GM15510 (cell line): ENCODE data around the gene UBA1.

ENCODE experiments used
- POLR2A ChIP-seq: IDR thresholded peaks from 3 replicates; pipeline ENCODE4 v1.6.1; 2011; ENCODE audit warnings: borderline replicate concordance; ENCODE audit not compliant: insufficient read length; ENCODE audit errors: extremely low read depth

Gene UBA1

DNA sequence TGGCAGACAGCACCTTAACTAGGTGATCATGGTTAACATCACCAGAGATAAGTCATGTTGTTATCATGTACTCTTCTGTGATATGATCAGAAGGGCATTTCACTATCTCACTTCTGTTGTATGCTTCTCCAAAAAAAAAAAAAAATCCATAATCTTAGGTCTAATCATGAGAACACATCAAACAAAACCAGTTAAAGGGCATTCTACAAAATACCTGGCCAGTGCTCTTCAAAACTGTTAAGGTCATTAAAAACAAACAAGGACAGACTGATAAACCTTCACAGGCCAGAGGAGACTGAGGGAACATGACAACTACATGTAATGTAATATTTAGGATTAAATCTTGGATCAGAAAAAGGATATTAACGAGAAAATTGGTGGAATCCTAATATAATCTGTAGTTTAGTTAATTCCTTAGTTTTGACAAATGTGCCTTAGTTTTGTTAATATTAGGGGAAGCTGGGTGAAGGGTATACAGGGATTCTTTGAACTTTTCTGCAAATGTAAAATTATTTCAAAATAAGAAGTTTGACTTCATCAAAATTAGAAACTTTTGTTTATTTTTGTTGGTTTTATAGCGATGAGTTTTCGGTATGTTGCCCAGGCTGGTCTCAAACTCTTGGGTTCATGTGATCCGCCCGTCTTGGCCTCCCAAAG, 30.6 kb upstream of the UBA1 start:
- TF ChIP-seq POLR2A: no peak

GRCh38 chrX:47164420-47164819, 29.2 kb upstream of the UBA1 start:
- TF ChIP-seq POLR2A: no peak

- no peak for TF ChIP-seq POLR2A
Measured at GRCh38 chrX:47166126-47166525, 27.5 kb upstream of the UBA1 start.

GRCh38 chrX:47168495-47169073, 25.0 kb upstream of the UBA1 start:
- TF ChIP-seq POLR2A: no peak

DNA sequence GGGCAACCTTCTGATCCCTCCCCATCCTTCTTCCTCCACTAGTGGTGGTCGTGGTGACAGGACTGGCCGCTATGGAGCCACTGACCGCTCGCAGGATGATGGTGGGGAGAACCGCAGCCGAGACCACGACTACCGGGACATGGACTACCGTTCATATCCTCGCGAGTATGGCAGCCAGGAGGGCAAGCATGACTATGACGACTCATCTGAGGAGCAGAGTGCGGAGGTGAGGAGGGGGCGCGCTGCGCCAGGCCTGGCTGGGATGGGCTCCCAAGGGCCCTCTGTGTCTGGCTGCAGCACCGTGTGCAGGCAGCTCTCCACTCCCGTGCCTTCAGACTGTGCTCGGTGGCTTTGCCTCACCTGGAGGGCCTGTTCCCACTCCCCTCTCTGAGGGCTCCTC, 24.4 kb upstream of the UBA1 start:
- no peak for TF ChIP-seq POLR2A

GRCh38 chrX:47169726-47170515, 23.7 kb upstream of the UBA1 start:
- no peak for TF ChIP-seq POLR2A

DNA sequence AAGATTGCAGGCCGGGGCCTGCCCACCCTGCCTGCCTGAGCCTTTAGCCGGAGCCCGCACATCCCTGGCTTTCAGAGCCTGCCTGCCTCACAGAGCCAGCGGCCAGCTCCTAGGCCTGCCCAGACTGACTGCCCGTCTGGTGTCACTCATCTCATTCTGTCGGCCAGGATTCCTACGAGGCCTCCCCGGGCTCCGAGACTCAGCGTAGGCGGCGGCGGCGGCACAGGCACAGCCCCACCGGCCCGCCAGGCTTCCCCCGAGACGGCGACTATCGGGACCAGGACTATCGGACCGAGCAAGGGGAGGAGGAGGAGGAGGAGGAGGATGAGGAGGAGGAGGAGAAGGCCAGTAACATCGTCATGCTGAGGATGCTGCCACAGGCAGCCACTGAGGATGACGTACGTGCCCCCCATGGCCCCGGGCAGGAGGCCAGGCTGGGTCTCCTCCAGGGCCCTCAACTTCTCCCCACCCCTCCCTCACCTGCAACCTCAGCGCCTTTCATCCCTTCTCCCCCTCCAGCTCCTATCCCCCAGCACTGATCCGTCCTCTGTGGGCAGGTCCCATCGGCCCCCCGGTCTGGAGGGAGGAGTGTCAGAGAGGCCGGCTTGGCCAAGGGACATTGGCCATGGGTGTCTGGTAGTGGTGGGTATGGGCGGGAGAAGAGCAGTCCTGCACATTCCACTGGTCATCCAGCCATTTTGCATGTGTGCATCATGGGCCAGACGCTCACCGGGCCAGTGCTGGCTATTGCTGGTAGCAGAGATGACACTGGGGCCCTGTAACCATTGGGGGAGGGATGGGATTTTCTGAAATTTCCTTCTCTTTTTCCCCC, 22.6 kb upstream of the UBA1 start:
- no peak for TF ChIP-seq POLR2A

DNA sequence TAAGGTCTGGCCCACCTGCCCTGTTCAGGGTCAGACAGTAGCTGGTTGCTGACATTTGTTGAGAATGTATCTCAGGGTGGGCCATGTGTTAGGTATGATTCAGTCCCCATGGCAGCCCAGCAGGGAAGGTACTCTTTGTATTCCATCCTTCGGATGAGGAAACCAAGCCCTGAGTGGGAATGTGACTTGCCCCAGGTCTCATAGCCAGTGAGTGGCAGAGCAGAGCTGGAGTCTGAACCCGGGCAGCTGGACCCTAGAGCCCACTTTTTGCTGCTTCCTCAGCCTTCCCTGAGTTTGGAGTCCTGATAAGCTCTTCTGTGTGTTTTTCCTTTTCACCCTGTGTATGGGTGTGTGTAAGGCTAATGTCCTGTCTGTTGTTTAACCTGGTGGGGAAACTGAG, 21.6 kb upstream of the UBA1 start:
- no peak for TF ChIP-seq POLR2A

DNA sequence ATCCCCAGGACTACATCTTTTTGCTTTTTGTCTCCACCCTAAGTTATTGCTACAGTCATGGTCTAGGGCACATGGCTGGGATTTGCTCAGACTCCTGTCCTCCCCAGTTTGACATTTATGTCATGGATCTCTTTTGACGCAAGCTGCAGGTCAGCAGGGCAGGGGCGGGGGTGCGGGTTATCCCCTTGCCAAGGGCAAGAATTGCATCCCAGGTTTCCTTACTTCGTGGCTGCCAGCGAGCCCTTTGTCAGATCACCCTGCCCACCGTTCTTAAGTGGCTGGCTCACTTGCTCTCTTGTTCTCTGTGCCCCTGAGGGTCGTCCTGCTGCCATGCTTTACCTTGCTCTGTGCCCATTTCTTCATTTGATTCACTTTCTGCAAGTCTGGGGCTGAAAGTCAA, 21.1 kb upstream of the UBA1 start:
- no peak for TF ChIP-seq POLR2A

DNA sequence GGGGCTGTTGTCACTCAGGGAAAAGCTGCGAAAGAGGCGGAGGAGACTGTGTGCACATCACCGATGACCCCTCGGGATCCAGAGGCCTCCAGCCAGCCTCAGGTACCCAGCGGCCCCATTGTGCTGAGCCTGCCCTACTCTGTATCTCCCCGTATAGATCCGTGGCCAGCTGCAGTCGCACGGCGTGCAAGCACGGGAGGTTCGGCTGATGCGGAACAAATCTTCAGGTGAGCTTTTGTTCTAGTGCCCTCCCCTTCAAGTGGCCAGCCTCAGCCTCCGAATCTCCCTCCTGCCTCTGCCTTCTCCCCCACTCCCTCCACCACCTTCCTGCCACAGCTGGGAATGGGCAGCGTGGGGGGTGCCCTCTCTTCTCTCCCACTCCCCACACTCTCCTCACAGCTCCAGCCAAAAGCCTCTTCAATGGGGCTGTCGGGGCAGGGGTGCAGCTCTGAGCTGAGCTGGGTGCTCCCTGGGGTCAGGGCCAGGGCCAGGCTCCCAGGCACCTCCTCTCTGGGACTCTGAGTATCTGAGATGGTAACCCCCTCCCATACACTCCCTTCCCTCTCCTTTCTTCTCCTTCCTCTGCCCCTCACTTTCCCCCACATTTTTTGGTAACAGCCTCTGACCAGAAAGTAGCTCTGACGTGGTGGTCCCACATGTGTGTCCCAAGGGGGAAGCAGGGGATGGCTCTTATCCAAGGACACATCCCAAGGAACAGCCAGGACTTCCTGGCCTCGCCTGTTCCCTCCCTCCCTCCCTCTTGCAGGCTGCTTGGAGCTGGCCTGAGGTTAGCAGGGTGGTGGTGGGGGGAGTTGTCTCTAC, 20.4 kb upstream of the UBA1 start:
- TF ChIP-seq POLR2A: no peak

- TF ChIP-seq POLR2A: no peak
Measured at GRCh38 chrX:47174376-47174775, 19.3 kb upstream of the UBA1 start.

DNA sequence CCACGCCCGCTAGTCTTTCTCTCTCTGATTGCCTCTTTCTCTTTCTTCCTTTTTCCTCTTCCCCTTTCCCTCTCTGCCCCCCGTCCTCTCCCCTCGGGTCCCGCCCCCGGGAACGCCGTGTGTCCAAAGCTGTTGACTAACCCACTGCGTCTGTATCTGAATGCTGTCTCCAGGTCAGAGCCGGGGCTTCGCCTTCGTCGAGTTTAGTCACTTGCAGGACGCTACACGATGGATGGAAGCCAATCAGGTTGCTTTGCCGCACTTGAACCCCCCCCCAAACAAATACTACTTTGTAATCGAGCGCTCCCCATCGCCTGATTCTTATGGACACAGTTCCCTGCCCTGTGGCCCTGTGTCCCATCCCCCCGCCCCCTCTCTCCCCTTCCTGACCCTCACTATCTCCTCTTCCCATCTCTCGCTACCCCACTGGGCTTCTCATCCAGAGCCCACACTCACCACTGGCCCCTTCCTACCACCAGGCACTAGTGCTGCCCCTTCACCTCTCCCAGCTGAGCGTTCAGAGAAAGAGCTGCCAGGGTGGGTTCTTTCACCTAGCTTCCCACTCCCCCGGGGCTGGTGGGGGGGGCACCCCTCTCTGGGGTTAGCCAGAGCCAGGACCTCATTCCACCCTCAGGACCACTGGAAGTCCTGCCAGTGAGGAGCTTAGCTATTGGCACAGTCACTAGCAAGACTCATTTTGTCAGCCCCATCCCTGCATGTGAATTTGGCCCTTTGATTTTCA, 18.6 kb upstream of the UBA1 start:
- TF ChIP-seq POLR2A: no peak

DNA sequence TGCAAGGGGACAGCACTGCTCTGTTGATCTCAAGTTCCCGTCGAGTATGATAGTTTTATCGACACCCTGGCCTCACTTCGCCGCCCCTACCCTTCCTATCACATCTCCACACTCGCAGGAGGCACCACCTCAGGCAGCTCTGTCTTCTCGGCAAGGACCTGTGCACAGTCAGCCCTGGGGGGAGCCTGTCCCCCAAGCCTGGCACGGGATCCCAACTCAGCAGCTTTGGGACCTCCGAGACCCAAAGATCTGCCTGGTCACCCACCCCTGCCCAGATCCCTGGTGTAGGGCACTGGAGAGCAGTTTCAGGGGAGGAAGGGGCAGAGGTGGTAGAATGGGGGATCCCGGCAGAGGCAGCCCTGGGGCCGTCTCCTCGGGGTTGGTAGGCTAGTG, 18.0 kb upstream of the UBA1 start:
- TF ChIP-seq POLR2A: no peak
